ENCODE results near the gene CHCHD3.

CHCHD3 gene

GRCh38 chr7:132836746-132837145 lies 245.1 kb downstream of the CHCHD3 start:
- Histone ChIP-seq H3K9me3 (ENCODE audit: control insufficient read depth, low read length) (no peaks in the 10 kb centered on the region), H3K9ac (ENCODE audit: low read length) (no peak overlapping the region), H3K4me1 (ENCODE audit: control insufficient read depth, insufficient read depth, low read length) (peaks cover 17% of the 10 kb centered on the region), H3K36me3 (ENCODE audit: control insufficient read depth, insufficient read depth, low read length, severe bottlenecking) (peaks cover 5% of the 10 kb centered on the region), H3K27me3 (replicated peaks; ENCODE audit: control insufficient read depth, insufficient read depth, low read length) (no peaks in the 10 kb centered on the region), H3K4me3 (ENCODE audit: low read length) (no peak overlapping the region)
- DNase-seq (ENCODE audit: low read depth), result no peak

- Histone ChIP-seq H3K4me3 (ENCODE audit: low read length) (no peak overlapping the region), H3K9me3 (ENCODE audit: control insufficient read depth, low read length) (no peaks in the 10 kb centered on the region), H3K4me1 (ENCODE audit: control insufficient read depth, insufficient read depth, low read length) (peaks cover 4% of the 10 kb centered on the region), H3K9ac (ENCODE audit: low read length) (no peak overlapping the region), H3K36me3 (ENCODE audit: control insufficient read depth, insufficient read depth, low read length, severe bottlenecking) (peaks cover 11% of the 10 kb centered on the region), H3K27me3 (replicated peaks; ENCODE audit: control insufficient read depth, insufficient read depth, low read length) (no peaks in the 10 kb centered on the region)
- no peak for DNase-seq (ENCODE audit: low read depth)
Observed at GRCh38 chr7:132830941-132831340, 250.9 kb downstream of the CHCHD3 start.

- DNase-seq (ENCODE audit: low read depth), result no peak
- H3K9ac ChIP-seq (ENCODE audit: low read length), result no peak overlapping the region
- H3K4me1 ChIP-seq (ENCODE audit: control insufficient read depth, insufficient read depth, low read length), result peaks cover 4% of the 10 kb centered on the region
- peaks cover 6% of the 10 kb centered on the region for H3K36me3 ChIP-seq (ENCODE audit: control insufficient read depth, insufficient read depth, low read length, severe bottlenecking)
- no peaks in the 10 kb centered on the region for H3K27me3 ChIP-seq (replicated peaks; ENCODE audit: control insufficient read depth, insufficient read depth, low read length)
- H3K4me3 ChIP-seq (ENCODE audit: low read length), result no peak overlapping the region
- H3K9me3 ChIP-seq (ENCODE audit: control insufficient read depth, low read length), result no peaks in the 10 kb centered on the region
Observed at GRCh38 chr7:132828502-132828901, 253.4 kb downstream of the CHCHD3 start.

- peaks cover 4% of the 10 kb centered on the region for H3K4me1 ChIP-seq (ENCODE audit: control insufficient read depth, insufficient read depth, low read length)
- no peaks in the 10 kb centered on the region for H3K9me3 ChIP-seq (ENCODE audit: control insufficient read depth, low read length)
- H3K4me3 ChIP-seq (ENCODE audit: low read length), result no peak overlapping the region
- H3K9ac ChIP-seq (ENCODE audit: low read length), result no peak overlapping the region
- H3K36me3 ChIP-seq (ENCODE audit: control insufficient read depth, insufficient read depth, low read length, severe bottlenecking), result peaks cover 6% of the 10 kb centered on the region
- no peak for DNase-seq (ENCODE audit: low read depth)
- H3K27me3 ChIP-seq (replicated peaks; ENCODE audit: control insufficient read depth, insufficient read depth, low read length), result no peaks in the 10 kb centered on the region
Observed at GRCh38 chr7:132825932-132826835, 255.7 kb downstream of the CHCHD3 start.

GRCh38 chr7:132825222-132825621 lies 256.7 kb downstream of the CHCHD3 start:
- no peak overlapping the region for H3K4me3 ChIP-seq (ENCODE audit: low read length)
- H3K9me3 ChIP-seq (ENCODE audit: control insufficient read depth, low read length), result no peaks in the 10 kb centered on the region
- DNase-seq (ENCODE audit: low read depth), result no peak
- no peaks in the 10 kb centered on the region for H3K27me3 ChIP-seq (replicated peaks; ENCODE audit: control insufficient read depth, insufficient read depth, low read length)
- peaks cover 4% of the 10 kb centered on the region for H3K4me1 ChIP-seq (ENCODE audit: control insufficient read depth, insufficient read depth, low read length)
- H3K9ac ChIP-seq (ENCODE audit: low read length), result no peak overlapping the region
- peaks cover 6% of the 10 kb centered on the region for H3K36me3 ChIP-seq (ENCODE audit: control insufficient read depth, insufficient read depth, low read length, severe bottlenecking)

GRCh38 chr7:132819648-132820047 lies 262.2 kb downstream of the CHCHD3 start:
- Histone ChIP-seq H3K4me3 (ENCODE audit: low read length) (no peak overlapping the region), H3K9me3 (ENCODE audit: control insufficient read depth, low read length) (no peaks in the 10 kb centered on the region), H3K36me3 (ENCODE audit: control insufficient read depth, insufficient read depth, low read length, severe bottlenecking) (no peaks in the 10 kb centered on the region), H3K9ac (ENCODE audit: low read length) (no peak overlapping the region), H3K4me1 (ENCODE audit: control insufficient read depth, insufficient read depth, low read length) (peaks cover 14% of the 10 kb centered on the region), H3K27me3 (replicated peaks; ENCODE audit: control insufficient read depth, insufficient read depth, low read length) (no peaks in the 10 kb centered on the region)
- DNase-seq (ENCODE audit: low read depth), result no peak

- no peaks in the 10 kb centered on the region for H3K9me3 ChIP-seq (ENCODE audit: control insufficient read depth, low read length)
- peaks cover 14% of the 10 kb centered on the region for H3K4me1 ChIP-seq (ENCODE audit: control insufficient read depth, insufficient read depth, low read length)
- DNase-seq (ENCODE audit: low read depth), result no peak
- no peak overlapping the region for H3K9ac ChIP-seq (ENCODE audit: low read length)
- H3K36me3 ChIP-seq (ENCODE audit: control insufficient read depth, insufficient read depth, low read length, severe bottlenecking), result no peaks in the 10 kb centered on the region
- no peaks in the 10 kb centered on the region for H3K27me3 ChIP-seq (replicated peaks; ENCODE audit: control insufficient read depth, insufficient read depth, low read length)
- H3K4me3 ChIP-seq (ENCODE audit: low read length), result no peak overlapping the region
Observed at GRCh38 chr7:132817949-132818348, 263.9 kb downstream of the CHCHD3 start.

GRCh38 chr7:132815696-132816311 lies 266.1 kb downstream of the CHCHD3 start:
- H3K36me3 ChIP-seq (ENCODE audit: control insufficient read depth, insufficient read depth, low read length, severe bottlenecking), result no peaks in the 10 kb centered on the region
- no peak overlapping the region for H3K9ac ChIP-seq (ENCODE audit: low read length)
- no peak for DNase-seq (ENCODE audit: low read depth)
- H3K9me3 ChIP-seq (ENCODE audit: control insufficient read depth, low read length), result no peaks in the 10 kb centered on the region
- H3K4me3 ChIP-seq (ENCODE audit: low read length), result no peak overlapping the region
- H3K4me1 ChIP-seq (ENCODE audit: control insufficient read depth, insufficient read depth, low read length), result peaks cover 14% of the 10 kb centered on the region
- H3K27me3 ChIP-seq (replicated peaks; ENCODE audit: control insufficient read depth, insufficient read depth, low read length), result no peaks in the 10 kb centered on the region

- no peaks in the 10 kb centered on the region for H3K27me3 ChIP-seq (replicated peaks; ENCODE audit: control insufficient read depth, insufficient read depth, low read length)
- peaks cover 14% of the 10 kb centered on the region for H3K4me1 ChIP-seq (ENCODE audit: control insufficient read depth, insufficient read depth, low read length)
- no peaks in the 10 kb centered on the region for H3K36me3 ChIP-seq (ENCODE audit: control insufficient read depth, insufficient read depth, low read length, severe bottlenecking)
- DNase-seq (ENCODE audit: low read depth), result no peak
- no peaks in the 10 kb centered on the region for H3K9me3 ChIP-seq (ENCODE audit: control insufficient read depth, low read length)
- no peak overlapping the region for H3K9ac ChIP-seq (ENCODE audit: low read length)
- H3K4me3 ChIP-seq (ENCODE audit: low read length), result no peak overlapping the region
Observed at GRCh38 chr7:132815130-132815529, 266.8 kb downstream of the CHCHD3 start.

GRCh38 chr7:132810561-132810960 lies 271.3 kb downstream of the CHCHD3 start:
- H3K27me3 ChIP-seq (replicated peaks; ENCODE audit: control insufficient read depth, insufficient read depth, low read length), result no peaks in the 10 kb centered on the region
- H3K4me1 ChIP-seq (ENCODE audit: control insufficient read depth, insufficient read depth, low read length), result peaks cover 4% of the 10 kb centered on the region
- H3K4me3 ChIP-seq (ENCODE audit: low read length), result no peak overlapping the region
- no peaks in the 10 kb centered on the region for H3K36me3 ChIP-seq (ENCODE audit: control insufficient read depth, insufficient read depth, low read length, severe bottlenecking)
- DNase-seq (ENCODE audit: low read depth), result no peak
- no peaks in the 10 kb centered on the region for H3K9me3 ChIP-seq (ENCODE audit: control insufficient read depth, low read length)
- no peak overlapping the region for H3K9ac ChIP-seq (ENCODE audit: low read length)

- Histone ChIP-seq H3K27me3 (replicated peaks; ENCODE audit: control insufficient read depth, insufficient read depth, low read length) (no peaks in the 10 kb centered on the region), H3K4me1 (ENCODE audit: control insufficient read depth, insufficient read depth, low read length) (no peaks in the 10 kb centered on the region), H3K4me3 (ENCODE audit: low read length) (no peak overlapping the region), H3K9ac (ENCODE audit: low read length) (no peak overlapping the region), H3K9me3 (ENCODE audit: control insufficient read depth, low read length) (no peaks in the 10 kb centered on the region), H3K36me3 (ENCODE audit: control insufficient read depth, insufficient read depth, low read length, severe bottlenecking) (no peaks in the 10 kb centered on the region)
- DNase-seq (ENCODE audit: low read depth), result no peak
Observed at GRCh38 chr7:132806834-132807233, 275.1 kb downstream of the CHCHD3 start.
